NCI-H2107 treated with DMSO at 0.1 percent for 48 hours (cell line): Measurements from ENCODE around the gene GPC3.
"Not testable (repeated sequence)": the region's sequence is repeated elsewhere in the genome, so short reads cannot be mapped to it uniquely, and the experiment has no call there.

Experiments used
- DNase-seq: peaks from one replicate; lab custom pipeline; 2025; ENCODE audit not compliant: unreplicated experiment; lab: John Stamatoyannopoulos, UW

The GPC3 gene

DNA sequence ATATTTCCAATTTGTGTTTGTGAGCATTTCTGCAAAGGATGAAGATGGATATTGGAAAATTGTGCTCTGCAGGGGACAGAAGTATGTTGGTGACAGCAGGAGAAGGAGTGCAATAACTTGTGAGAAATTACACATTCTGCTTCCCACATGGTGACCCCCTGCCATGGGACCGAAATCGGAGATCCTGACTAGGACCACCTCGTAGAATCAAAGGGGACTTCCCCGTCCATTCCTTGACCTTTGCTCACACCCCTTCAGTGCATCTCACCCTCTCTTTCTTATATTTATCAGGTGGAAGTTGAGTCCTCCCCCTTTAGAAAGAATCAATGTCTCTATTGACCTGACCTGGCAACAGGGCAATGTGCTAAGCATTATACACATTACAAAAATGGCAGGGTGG lies 451.2 kb downstream of the GPC3 start:
- no peak for DNase-seq

DNA sequence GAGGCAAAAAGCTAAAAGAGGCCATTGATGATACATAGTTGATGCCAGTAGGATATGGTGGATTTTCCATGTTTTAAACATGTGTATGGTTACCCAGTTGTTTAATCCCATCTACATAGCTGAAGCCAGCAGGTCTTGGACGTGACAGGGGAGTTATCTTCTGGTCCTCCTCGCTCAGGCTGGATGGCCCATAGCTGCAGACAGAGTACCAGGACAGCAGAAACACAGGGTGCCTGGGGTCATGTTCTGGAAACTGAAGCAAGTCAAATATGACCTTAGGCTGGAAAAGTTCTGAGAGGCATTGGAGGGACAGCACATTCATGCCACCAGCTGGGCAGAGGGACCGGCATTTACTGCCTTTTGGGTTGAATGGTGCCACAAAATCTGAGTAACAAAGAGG lies 452.1 kb downstream of the GPC3 start:
- DNase-seq = no peak

DNA sequence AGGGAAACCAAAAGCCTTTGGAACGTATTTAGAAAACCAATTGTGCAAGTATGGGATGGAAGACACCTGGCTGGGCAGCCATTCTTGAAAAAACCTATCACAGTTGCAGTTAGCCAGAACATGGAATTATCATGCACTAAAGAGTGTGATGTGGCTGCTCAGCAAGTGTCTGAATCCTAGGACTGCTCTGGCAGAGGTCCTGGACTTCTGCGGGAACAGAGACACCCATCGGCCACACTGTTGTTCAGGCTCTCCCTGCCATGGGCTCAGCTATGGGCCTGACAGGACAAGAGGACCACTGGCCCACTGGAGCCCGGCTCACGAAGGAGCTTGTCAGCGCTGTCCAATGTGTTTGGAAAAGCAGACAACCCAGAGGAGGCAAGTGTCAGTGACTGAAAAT lies 454.4 kb downstream of the GPC3 start:
- no peak for DNase-seq

DNA sequence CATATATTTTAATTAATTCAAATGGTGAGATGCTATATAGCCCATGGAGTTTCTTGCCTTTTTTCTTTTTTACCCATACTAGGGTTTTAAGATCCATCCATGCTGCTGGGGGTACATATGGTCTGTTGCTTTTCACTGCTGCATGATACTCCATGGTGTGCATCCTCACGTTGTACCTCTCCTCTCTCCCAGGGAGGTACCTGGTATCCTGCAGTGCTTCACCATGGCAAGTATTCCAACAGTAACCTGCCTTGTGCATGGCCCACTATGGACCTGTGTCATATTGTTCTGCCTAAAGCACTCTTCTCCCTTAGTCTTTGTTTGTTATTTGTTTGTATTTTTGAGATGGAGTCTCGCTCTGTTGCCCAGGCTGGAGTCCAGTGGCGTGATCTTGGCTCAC lies 455.8 kb downstream of the GPC3 start:
- DNase-seq = no peak

DNA sequence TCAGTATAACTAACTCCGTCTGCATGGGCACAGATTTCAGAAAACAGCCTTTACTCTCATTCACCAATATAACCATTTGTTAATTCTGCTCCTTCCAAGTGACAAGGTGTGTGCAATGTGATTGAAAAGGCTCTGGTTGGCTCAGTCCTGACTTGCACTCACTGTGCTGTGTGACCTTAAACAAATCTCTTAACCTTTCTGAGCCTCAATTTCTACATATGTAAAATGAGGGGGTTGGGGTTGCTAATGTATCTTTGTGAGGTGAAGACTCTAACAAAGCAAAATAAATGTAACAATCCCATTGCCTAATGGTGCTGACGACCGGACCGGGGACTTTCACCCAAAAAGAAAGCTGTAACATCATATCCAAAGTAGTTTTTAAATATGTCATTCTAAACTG lies 457.6 kb downstream of the GPC3 start:
- DNase-seq = no peak

DNA sequence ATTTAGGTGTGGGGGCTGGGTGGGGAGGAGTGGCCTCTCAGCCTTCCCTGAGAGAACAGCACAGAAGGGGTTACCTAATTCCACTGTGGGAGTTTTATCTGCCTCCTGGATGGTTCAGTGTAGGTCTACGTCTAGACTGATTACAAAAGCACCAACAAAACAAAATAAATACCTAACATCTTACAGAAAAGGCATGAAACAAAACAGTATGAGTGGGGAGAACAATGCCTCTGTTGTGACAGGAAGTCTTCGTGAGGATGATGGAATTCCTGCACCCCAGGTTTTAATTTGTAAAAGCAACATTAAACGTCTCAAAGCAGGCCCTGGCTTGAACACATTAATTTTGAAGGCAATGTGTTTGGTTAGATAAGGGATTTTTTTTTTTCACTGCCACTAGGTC lies 458.0 kb downstream of the GPC3 start:
- no peak for DNase-seq

DNA sequence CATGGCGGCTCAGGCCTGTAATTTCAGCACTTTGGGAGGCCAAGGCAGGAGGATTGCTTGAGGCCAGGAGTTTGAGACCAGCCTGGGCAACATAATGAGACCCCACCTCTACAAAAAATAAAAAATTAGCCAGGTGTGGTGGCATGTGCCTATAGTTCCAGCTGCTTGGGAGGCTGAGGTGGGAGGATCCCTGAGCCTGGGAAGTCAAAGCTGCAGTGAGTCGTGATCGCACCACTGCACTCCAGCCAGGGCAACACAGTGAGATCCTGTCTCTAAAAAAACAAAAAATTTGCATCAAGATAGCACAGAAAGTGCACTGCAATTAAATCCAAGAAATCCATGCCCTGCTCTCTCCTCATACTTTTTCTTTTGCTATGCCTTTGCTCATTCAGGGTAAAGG lies 458.6 kb downstream of the GPC3 start:
- DNase-seq = not testable (repeated sequence)

DNA sequence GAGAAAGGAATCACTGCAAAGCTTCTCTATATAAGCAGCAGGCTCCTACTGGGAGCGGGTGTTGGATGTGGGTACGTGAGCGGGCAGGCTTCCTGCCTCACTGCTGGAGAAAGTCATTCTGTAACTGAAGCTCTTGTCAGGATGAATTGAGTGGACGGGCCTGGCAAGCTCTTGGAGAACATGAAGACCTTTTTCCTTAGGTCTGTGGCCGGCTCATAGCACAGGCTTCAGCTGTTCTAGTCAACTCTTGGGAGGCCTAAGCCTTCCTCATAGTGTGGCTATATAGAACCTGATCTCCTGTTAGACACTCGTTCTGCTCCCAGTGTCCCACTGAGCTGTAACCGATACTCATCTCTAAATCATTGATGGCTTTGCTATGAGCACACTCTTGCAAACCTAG lies 461.9 kb downstream of the GPC3 start:
- no peak for DNase-seq

DNA sequence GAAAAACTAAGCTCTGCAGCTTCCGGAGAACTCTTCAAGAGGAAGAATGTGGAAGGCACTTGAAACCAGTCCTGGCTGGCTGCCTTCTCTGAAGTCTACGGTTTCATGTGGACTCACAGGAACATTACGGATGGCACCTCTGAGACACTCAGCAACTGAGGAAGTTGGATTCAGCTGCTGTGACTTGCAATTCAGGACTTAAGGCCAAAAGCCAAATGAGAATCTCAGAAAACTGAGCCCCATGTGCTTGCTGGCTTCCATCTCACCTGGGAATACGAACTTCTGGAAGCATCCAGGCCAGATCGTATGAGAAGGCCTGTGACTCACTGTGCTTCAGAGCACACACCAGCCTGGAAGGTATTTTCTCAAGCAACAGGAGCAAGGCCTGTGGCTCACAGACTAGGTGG lies 462.3 kb downstream of the GPC3 start:
- no peak for DNase-seq

DNA sequence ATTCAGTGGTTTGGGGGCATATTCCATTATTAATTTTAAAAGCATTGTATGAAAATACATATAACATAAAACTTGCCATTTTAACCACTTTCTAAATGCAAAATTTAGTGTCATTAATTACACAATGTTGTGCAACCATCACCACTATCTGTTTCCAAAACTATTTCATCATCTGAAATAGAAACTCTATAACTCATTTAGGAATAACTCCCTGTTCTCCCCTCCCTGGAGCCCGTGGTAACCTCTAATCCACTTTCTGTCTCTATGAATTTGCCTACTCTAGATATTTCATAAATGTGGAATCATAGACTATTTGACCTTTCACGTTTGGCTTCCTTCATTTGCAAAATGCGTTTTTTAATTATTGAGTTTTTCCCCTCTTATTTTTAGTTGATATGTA lies 468.7 kb downstream of the GPC3 start:
- no peak for DNase-seq

DNA sequence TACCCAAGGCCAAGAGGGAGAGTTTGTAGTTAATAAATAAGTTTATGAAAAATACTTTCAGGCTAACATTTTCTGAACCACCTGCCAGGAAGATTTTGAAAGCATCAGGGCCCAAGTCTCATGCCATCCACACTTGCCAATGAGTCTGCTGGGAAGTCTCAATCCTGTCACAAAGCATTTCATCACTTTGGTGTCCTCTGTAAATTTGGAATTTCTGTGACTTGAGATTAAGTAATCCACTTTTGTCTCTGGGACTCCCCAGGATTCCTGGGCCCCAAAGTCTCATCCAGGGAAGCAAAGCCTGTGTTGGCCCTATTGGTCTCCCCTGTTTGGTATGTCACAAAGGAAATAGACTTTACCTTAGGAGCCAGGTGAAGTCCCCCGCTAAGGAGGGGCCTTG lies 470.9 kb downstream of the GPC3 start:
- DNase-seq = no peak

DNA sequence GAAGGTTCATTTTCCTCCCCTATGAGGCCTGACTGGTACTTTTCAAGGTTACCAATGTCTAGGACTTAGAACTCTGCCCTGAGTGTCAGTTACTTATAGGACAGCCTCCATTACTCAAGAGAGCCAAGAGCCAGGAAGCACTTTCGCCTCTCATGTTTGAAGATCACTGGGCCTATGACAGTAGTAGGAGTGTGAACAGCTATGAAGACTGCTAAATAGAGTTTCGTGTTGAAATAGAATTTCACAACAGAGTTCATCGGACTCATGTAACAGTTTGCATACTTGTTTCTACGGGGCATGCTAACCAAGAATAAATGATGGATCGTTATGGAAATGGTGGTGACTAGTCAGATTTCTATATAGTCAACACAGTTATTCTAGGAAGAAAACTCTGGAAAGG lies 472.3 kb downstream of the GPC3 start:
- no peak for DNase-seq

DNA sequence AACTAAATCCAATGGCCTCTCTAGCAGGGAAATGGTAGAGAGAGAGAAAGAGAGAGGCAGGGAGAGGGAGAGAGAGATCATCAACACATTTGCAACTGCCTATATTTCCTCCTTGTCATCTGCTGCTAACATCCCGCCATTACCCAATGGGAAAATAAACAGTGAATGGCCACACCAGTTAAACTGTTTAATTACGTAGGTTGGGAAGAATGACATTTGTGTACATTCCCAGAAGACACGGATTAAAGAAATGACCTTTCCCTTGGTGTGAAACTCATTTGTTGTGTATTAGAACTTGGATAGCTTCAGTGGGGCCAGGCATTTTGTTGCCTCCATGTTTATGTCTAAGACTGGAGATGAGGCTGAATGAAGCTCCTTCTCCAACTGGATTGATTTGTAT lies 474.4 kb downstream of the GPC3 start:
- no peak for DNase-seq

DNA sequence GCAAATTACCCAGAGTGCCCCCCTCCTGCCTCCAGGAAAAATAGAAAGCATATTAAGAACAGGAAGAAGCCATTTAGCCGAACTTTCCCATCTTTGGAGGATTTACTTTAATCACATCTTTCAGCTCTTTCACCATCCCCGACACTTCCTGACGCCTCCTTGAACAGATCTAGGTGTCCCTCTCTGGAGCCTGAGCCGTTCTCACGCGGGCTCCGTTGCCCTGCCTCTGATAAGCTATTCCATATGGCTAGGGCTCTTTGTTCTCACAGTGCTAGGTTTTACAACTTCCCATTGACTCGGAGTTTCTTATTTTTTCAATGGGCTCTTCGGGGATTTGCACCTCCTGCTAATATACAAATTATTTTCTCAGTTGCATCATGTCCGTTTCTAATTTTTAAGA lies 488.0 kb downstream of the GPC3 start:
- DNase-seq = no peak

DNA sequence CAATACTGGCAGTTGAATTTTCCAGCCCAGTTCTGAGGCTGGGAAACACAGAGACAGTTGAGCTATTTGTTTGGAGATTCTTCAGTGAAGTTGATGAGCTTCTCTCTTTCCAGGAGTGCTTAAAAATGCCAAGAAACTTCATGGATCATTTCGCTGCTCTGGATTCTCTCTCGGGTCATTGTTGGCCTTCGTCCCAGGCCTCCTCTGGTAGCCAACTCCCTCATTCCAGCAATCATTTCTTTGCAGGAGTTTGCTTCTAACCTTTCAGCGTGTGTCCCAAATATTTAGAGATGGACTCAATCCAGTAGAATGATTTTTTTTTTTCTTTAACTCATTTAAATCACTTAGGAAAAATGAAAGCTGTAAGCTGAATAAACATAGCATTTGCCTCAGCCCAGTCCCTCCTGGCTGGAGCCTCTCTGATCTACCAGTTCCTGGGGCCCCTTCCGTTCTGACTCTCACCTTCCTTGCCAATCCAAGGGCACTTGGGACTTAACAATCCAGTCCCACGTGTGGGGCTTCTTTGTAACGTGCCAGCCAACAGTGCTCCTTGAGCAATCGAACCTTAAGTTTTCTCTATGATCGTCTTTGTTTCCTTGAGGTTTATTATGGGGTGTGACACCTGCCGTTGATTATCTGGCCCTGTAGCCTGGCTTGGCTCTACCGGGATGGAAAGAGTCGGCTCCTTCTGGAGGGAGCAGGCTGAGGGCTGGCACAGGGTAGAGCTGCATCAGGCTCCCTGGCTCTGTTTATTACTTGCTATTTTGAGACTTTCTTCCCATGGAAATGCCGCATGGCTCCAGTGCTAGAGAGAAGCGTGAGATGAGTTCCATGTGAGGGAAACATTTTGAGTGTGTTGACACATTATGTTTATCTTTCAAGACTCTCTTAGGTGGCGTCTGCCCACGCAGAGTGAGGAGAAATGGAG lies 489.7 kb downstream of the GPC3 start:
- DNase-seq = no peak

DNA sequence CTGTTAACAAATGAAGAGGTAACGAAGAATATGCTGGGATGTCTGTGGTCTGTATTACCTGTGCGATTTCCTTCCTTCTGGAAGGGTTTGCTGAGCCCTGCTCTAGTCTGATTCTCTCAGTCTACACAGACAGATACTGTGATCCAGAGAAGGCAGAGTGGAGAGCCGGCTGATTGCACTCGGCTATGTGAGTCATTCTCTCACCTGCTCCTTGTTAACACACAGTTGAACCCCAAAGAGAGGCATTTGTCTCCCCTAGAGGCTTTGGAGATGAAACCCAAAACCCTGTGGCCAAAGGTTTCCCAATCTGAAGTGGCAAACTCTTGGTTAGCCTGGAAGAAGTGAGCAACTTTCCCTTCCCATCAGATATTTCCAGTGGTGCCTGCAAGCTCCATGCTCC lies 492.0 kb downstream of the GPC3 start:
- DNase-seq = no peak

DNA sequence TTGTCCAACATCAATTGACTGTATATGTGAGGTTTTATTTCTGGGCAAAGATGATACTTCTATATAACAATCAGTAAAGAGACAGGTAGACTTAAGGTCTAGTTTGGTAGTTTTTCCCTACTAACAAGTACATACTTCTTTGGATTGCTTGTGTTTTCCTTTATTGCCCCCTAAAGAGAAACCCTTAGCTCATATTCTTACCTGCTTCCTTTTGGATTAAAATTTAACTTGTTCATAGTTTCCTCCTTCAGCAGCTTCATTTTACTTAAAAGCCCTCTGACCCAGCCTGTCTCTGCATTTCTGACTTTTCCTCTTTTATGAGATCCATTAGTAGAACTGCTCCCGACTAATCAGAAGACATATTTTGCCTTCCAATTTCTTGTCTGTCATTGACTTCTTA lies 494.4 kb downstream of the GPC3 start:
- no peak for DNase-seq
